NCI-H1417 treated with DMSO at 0.1 percent for 48 hours (cell line): ENCODE results near the gene FGFBP1.

ENCODE experiments used
- DNase-seq: peaks from one replicate; lab custom pipeline; 2025; lab: John Stamatoyannopoulos, UW

Gene FGFBP1

DNA sequence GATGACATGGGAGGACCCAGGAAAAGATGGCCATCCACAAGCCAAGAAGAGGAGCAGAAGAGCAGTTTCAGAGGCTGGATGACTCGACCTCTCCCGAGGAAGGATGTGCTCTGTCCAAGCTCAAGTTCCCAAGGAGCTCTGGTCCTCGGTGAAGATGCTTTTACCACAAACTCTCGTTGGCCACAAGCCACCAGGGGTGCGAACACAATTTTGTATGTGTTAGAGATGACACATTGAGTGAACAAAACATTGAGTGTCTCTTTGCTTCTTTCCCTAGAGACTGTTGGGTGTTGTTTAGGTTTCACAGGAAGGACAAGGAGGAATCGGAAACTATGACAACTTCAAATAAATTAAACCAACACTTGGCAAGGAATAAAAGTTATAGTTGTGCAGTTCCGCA lies 26.3 kb downstream of the FGFBP1 start:
- no peak for DNase-seq

- DNase-seq: no peak
Observed at GRCh38 chr4:15910155-15910940, 28.2 kb downstream of the FGFBP1 start.

DNA sequence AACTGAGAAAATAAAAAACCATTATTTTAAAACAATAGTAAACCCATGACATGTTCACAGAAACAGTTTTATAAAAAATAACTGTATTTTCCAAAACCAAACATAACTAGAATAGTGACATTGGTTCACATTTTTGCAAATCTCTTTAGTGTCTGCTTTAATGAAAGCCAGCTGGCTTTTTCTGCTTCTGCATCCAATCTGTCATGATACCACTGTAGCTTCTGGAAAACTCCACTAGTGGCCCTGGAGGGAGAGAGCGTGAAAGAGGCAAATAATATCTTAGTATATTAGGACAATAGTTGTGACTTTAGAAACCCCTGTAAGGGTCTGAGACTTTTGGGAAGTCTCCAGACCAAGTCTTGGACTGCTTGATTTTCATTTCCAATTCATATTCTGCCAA lies 31.1 kb downstream of the FGFBP1 start:
- no peak for DNase-seq

- no peak for DNase-seq
Observed at GRCh38 chr4:15906020-15906443, 32.5 kb downstream of the FGFBP1 start.

DNA sequence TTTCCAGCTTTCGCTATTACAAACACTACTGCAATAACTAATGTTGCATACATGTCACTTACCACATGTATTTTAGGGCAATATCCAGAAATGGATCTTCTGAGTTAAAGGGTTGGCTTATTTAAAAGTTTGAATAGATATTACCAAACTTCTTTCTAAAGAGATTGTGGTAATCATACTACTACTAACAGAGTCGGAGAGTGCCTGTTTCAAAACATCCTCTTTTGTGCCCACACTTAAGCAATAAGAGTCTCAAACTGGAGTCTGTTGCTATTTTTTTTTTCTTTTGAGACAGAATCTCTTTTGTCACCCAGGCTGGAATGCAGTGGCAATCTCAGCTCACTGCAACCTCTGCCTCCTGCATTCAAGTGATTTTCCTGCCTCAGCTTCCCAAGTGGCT lies 35.8 kb downstream of the FGFBP1 start:
- DNase-seq: no peak

DNA sequence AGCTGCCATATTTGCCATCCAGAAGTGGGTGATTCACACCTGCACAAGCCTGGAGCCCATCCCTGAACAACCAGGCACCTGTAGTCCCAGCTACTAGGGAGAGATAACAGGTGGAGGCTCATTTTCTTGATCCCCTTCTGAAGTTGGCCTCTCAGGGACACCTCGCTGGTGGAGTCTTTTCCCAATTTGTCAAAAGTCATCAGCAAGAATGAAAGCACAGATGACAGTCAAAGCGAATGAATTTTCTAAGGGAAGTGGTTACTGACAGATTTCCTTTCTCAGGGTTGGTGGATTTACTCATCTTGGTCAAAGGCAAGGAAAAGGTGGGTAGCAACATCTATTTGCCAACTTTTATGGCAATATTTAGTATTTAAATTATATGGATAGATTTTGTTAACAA lies 36.5 kb downstream of the FGFBP1 start:
- no peak for DNase-seq

DNA sequence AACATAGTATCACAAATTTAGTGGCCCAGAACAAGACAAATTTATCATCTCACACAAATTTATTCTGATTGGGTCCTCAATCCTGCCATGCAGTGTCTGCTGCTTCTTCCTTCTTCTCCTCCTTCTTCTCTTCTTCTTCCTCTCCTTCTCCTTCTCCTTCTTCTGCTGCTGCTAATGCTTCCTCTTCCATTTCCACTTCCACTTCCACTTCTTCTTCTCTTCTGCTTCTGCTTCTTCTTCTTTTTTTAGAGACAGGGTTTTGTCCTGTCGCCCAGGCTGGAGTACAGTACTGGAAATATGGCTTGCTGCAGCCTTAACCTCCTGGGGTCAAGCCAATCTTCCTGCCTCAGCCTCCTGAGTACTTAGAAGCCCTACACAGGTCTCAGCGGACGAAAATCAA lies 37.5 kb downstream of the FGFBP1 start:
- DNase-seq: no peak

DNA sequence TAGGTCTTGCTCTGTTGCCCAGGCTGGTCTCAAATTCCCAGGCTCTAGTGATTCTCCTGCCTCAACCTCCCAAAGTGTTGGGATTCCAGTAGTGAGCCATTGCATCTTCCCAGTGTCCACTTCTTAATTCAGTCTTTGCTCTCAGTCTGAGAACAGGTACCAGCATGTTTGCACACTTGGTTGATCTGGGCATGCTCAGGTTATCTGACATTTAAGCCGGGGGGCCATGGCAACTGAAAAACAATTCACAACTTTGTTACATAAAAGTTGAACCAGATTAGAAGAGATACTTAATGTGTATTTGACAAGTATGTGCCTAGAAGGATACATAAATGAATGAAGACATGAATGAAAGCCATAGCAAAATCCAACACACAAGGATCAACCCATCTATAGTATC lies 39.0 kb downstream of the FGFBP1 start:
- DNase-seq: no peak

- DNase-seq: no peak
Observed at GRCh38 chr4:15898902-15899301, 39.6 kb downstream of the FGFBP1 start.

DNA sequence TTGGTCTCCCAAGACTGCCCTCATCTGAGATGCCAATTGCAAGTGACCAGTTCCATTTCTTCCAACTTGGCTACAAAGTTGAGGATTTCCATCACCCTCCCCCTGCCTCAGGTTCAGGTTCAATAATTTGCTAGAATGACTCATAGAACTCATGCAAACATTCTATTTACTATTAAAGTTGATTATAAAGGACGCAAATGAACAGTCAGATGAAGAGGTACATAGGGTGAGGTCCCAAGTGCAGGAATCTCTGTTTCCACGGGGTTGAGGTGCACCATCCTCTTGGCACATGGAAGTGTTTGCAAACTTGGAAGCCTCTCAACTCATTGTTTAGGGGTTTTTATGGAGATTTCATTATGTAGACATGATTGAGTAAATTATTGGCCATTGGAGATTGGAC lies 41.0 kb downstream of the FGFBP1 start:
- DNase-seq: no peak

DNA sequence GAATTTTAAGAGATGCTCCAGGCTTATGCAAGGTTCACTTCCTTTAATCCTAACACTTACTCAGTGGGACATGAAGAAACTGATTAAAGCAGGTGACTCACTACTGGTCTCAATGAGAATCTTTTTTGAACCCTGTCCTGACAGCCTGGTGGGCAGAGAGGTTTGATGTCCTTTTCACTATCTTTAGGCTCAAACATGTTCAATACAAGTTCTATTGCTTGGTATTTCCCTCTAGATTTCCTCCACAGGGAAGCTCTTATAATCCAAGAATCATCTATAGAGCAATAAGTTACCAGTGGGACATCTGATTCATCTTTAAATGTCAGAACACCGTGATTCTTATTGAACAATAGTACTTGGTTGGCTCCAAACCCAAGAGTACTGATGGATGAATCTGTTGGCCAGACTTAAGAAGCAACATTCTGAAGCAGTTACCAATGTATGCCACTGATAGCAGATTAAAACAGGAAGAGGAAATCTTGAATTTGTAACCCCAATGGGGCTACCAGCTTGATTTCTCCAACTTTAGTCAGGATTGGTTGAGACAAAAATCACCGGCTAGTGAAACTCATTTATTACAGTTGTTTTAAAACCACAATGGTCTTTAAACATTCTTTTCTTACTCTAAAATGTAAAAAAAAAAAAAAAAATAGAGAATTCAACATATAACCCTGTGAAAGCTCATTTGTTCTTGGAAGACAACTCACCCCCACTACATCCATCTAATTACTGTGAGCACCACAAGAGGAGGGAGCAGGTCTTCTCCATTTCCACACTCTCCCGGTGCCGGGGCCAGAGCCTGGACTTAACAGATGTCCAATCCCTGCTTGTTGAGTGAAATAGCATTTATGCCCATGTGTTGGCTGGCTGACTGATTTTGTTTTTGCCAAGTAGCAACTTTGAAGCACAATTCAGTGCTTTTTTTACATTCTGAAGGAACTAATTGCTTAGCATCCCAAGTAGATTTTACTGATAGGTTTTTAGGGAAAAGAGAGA lies 43.3 kb downstream of the FGFBP1 start:
- DNase-seq: no peak

- DNase-seq: no peak
Observed at GRCh38 chr4:15894393-15894792, 44.1 kb downstream of the FGFBP1 start.

DNA sequence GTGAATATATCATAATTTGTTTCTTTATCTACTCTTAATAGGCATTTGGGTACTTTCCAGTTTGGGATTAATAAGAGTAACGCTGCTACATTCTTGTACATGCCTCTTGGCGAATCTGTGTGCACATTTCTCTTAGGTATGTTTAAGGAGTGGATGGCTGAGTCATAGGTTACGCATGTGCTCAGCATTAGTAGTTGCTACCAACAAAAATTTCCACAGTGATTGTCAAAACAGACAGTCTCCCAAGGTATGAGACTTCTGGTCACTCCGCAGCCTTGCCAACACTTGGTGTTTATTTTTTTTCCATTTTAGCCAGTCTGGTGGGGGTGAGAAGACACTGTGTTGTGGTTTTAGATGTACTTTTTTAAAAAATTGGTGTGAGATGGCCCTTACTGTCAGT lies 44.6 kb downstream of the FGFBP1 start:
- DNase-seq: no peak

GRCh38 chr4:15891312-15891711 lies 47.2 kb downstream of the FGFBP1 start:
- no peak for DNase-seq

DNA sequence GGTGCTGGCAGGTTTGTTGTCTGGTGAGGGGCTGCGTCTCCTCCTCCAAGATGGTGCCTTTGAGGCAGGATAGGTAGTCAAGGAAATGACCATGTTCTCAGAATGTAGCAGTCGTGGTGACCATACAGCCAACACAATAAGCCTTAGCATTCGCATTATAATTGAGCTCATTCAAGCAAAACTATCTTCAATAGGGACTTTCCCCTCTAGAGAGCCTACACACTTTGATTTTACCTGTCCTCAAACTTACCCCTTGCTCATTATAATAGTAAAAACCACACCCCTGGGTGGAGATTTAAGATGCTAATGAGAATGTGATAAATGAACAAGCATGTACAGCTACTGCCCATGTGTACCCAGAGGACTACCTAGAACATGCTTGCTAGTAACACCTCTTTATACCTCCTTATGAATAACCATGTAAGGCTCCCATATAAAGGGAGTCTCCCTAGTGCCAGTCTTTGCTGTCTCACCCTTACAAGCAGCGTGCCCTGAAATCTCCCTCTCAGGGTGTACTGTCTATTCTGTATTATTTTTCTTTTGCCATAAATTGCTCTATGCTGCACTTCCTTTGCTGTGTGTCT lies 48.2 kb downstream of the FGFBP1 start:
- DNase-seq: no peak

DNA sequence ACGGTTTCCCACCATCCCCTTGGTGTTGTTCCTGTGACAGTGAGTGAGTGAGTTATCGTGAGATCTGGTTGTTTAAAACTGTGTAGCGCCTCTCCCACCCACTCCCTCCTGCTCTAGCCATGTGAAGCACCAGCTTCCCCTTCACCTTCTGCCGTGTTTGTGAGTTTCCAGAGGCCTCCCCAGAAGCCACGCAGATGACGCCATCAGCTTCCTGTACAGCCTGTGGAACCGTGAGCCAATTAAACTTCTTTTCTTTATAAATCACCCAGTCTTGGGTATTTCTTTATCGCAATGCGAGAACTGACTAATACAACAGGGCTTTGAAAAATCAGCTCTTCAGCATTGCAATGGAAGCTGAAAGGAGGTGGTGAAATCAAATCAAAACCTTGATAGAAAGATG lies 50.0 kb downstream of the FGFBP1 start:
- DNase-seq: no peak
